Urinary bladder (tissue), 2 donors: ENCODE data around the gene TUBB. TPM values are rescaled to one million over a fixed set of nuclear protein-coding genes. Genes with fewer than 3 reads are reported as not detected.

Experiments used
- polyA plus RNA-seq: library from polyadenylated mRNA; stranded (reverse); fragments of 200-250 nt; gene quantifications from one replicate; pipeline ENCODE4 v1.2.3, GENCODE V29; 2013
- small RNA-seq: library from RNA; depleted of rRNA; stranded (forward); fragments of <200 nt; gene quantifications from one replicate; pipeline ENCODE3, GENCODE V24; 2014
- total RNA-seq: library from RNA; depleted of rRNA; stranded (reverse); fragments of >200 nt; gene quantifications from one replicate; pipeline ENCODE4 v1.2.3, GENCODE V29; 2014
- donor health status: healthy.

TUBB gene
- total and polyA plus RNA-seq, 2 donors = 332 to 376 TPM

Small RNA genes within 50 kb of the gene (small RNA-seq; reads per million reads assigned to genes)
- not detected for gene RF00019
- not detected for gene RN7SL353P

Other genes starting within 250 kb of the TUBB start
- gene HLA-E, start 230.8 kb upstream of the TUBB start, total RNA-seq = 141 TPM
- gene HLA-E, start 230.8 kb upstream of the TUBB start, polyA plus RNA-seq = 564 TPM
- 30.9 TPM for gene GNL1, start 163.9 kb upstream of the TUBB start, total RNA-seq
- 63.7 TPM for gene GNL1, start 163.9 kb upstream of the TUBB start, polyA plus RNA-seq
- 8.5 TPM for gene PRR3, start 163.1 kb upstream of the TUBB start, total RNA-seq
- gene PRR3, start 163.1 kb upstream of the TUBB start, polyA plus RNA-seq = 11.0 TPM
- gene ABCF1, start 148.9 kb upstream of the TUBB start, total RNA-seq = 16.0 TPM
- gene ABCF1, start 148.9 kb upstream of the TUBB start, polyA plus RNA-seq = 42.8 TPM
- 18.2 TPM for gene PPP1R10, start 103.1 kb upstream of the TUBB start, total RNA-seq
- gene PPP1R10, start 103.1 kb upstream of the TUBB start, polyA plus RNA-seq = 25.6 TPM
- gene MRPS18B, start 102.5 kb upstream of the TUBB start, total RNA-seq = 64.7 TPM
- 58.6 TPM for gene MRPS18B, start 102.5 kb upstream of the TUBB start, polyA plus RNA-seq
- gene ATAT1, start 93.5 kb upstream of the TUBB start, total RNA-seq = 9.4 TPM
- gene ATAT1, start 93.5 kb upstream of the TUBB start, polyA plus RNA-seq = 7.6 TPM
- 6.3 TPM for gene C6orf136, start 73.2 kb upstream of the TUBB start, total RNA-seq
- 15.9 TPM for gene C6orf136, start 73.2 kb upstream of the TUBB start, polyA plus RNA-seq
- gene DHX16, start 47.3 kb upstream of the TUBB start, total RNA-seq = 16.8 TPM
- gene DHX16, start 47.3 kb upstream of the TUBB start, polyA plus RNA-seq = 29.5 TPM
- gene PPP1R18, start 33.7 kb upstream of the TUBB start, total RNA-seq = 32.7 TPM
- 81.9 TPM for gene PPP1R18, start 33.7 kb upstream of the TUBB start, polyA plus RNA-seq
- gene NRM, start 29.4 kb upstream of the TUBB start, total RNA-seq = 7.0 TPM
- 20.3 TPM for gene NRM, start 29.4 kb upstream of the TUBB start, polyA plus RNA-seq
- gene MDC1, start 3.1 kb upstream of the TUBB start, total RNA-seq = 9.8 TPM
- gene MDC1, start 3.1 kb upstream of the TUBB start, polyA plus RNA-seq = 18.3 TPM
- gene FLOT1, start 22.3 kb downstream of the TUBB start, total RNA-seq = 40.0 TPM
- 298 TPM for gene FLOT1, start 22.3 kb downstream of the TUBB start, polyA plus RNA-seq
- gene IER3, start 24.2 kb downstream of the TUBB start, total RNA-seq = 4.8 TPM
- gene IER3, start 24.2 kb downstream of the TUBB start, polyA plus RNA-seq = 71.9 TPM
- 33.8 TPM for gene DDR1, start 164.2 kb downstream of the TUBB start, total RNA-seq
- 44.7 TPM for gene DDR1, start 164.2 kb downstream of the TUBB start, polyA plus RNA-seq
- 26.2 TPM for gene GTF2H4, start 187.9 kb downstream of the TUBB start, total RNA-seq
- 25.7 TPM for gene GTF2H4, start 187.9 kb downstream of the TUBB start, polyA plus RNA-seq
- 14.4 TPM for gene VARS2, start 193.9 kb downstream of the TUBB start, total RNA-seq
- gene VARS2, start 193.9 kb downstream of the TUBB start, polyA plus RNA-seq = 10.3 TPM
- not detected for gene SFTA2, start 211.8 kb downstream of the TUBB start, total RNA-seq
- not detected for gene SFTA2, start 211.8 kb downstream of the TUBB start, polyA plus RNA-seq
- not detected for gene MUCL3, start 220.6 kb downstream of the TUBB start, total RNA-seq
- not detected for gene MUCL3, start 220.6 kb downstream of the TUBB start, polyA plus RNA-seq